WTC11 (cell line): ENCODE results near the gene CLN3. TPM values are rescaled to one million over a fixed set of nuclear protein-coding genes. Genes with fewer than 3 reads are reported as not detected.
A peak's percentile ranks its signal among the peaks of the same experiment; 100 is the strongest.
"Not testable (repeated sequence)": the region's sequence is repeated elsewhere in the genome, so short reads cannot be mapped to it uniquely, and the experiment has no call there.

Source experiments
- ATAC-seq: fragments of 200-7000 bp; cut with Tn5 transposase; 2 replicates; pipeline ENCODE4 v1.10.0; 2021; ENCODE audit warnings: mild to moderate bottlenecking, moderate library complexity
- CTCF ChIA-PET: fragments of 300-600 bp; sonication (Branson Sonifier 250); formaldehyde crosslinking; loops from one replicate; lab custom pipeline; 2021; ENCODE audit warnings: antibody characterized with exemption; lab: Charles Lee
- POLR2A ChIA-PET: fragments of 350-600 bp; sonication (Branson Sonifier 250); formaldehyde crosslinking; loops from one replicate; lab custom pipeline; 2021; ENCODE audit warnings: antibody characterized with exemption; lab: Charles Lee
- DNase-seq: peaks from one replicate; pipeline ENCODE4 v3.0.0; 2021; ENCODE audit warnings: low spot score
- H3K27ac Mint-ChIP-seq: 2 replicates; pipeline ENCODE4 v1.8.0; 2021; ENCODE audit warnings: mixed read lengths
- H3K27me3 Mint-ChIP-seq: 2 replicates; pipeline ENCODE4 v1.8.0; 2021; ENCODE audit warnings: low read depth, mild to moderate bottlenecking, moderate library complexity, mixed read lengths
- H3K36me3 Mint-ChIP-seq: 2 replicates; pipeline ENCODE4 v1.8.0; 2021; ENCODE audit warnings: mixed read lengths
- H3K4me1 Mint-ChIP-seq: 2 replicates; pipeline ENCODE4 v1.8.0; 2022; ENCODE audit warnings: mixed read lengths
- H3K4me3 Mint-ChIP-seq: 2 replicates; pipeline ENCODE4 v1.8.0; 2021; ENCODE audit warnings: mild to moderate bottlenecking, moderate library complexity, mixed read lengths
- H3K9me3 Mint-ChIP-seq: 2 replicates; pipeline ENCODE4 v1.8.0; 2021; ENCODE audit warnings: mixed read lengths
- ATF3 ChIP-seq: sonication (generic); formaldehyde crosslinking; conservative IDR thresholded peaks from 2 replicates; pipeline ENCODE4 v1.8.1; 2022; ENCODE audit warnings: mild to moderate bottlenecking, missing genetic modification reagents
- CREB1 ChIP-seq: sonication (generic); formaldehyde crosslinking; IDR thresholded peaks from 2 replicates; pipeline ENCODE4 v1.8.0; 2023; ENCODE audit warnings: mild to moderate bottlenecking, missing genetic modification reagents
- ELF4 ChIP-seq: sonication (generic); formaldehyde crosslinking; IDR thresholded peaks from 2 replicates; pipeline ENCODE4 v1.8.1; 2022; ENCODE audit warnings: low read depth, mild to moderate bottlenecking, moderate library complexity, missing genetic modification reagents
- ETV6 ChIP-seq: sonication (generic); formaldehyde crosslinking; IDR thresholded peaks from 2 replicates; pipeline ENCODE4 v1.8.1; 2022; ENCODE audit warnings: mild to moderate bottlenecking, missing genetic modification reagents
- GABPB1 ChIP-seq: sonication (generic); formaldehyde crosslinking; IDR thresholded peaks from 2 replicates; pipeline ENCODE4 v1.8.1; 2023; ENCODE audit warnings: mild to moderate bottlenecking, missing genetic modification reagents
- KAT7 ChIP-seq: sonication (generic); formaldehyde crosslinking; IDR thresholded peaks from 2 replicates; pipeline ENCODE4 v1.8.1; 2023; ENCODE audit warnings: missing genetic modification reagents, mild to moderate bottlenecking, borderline replicate concordance
- NFATC4 ChIP-seq: fragments of 250-450 bp; sonication (Bioruptor Pico); IDR thresholded peaks from 2 replicates; pipeline ENCODE4 v1.9.0; 2021; ENCODE audit warnings: mild to moderate bottlenecking
- NR3C1 ChIP-seq: sonication (generic); formaldehyde crosslinking; conservative IDR thresholded peaks from 2 replicates; pipeline ENCODE4 v1.8.1; 2023; ENCODE audit warnings: low read depth, mild to moderate bottlenecking, missing genetic modification reagents
- PRRX2 ChIP-seq: fragments of 250-450 bp; sonication (Bioruptor Pico); IDR thresholded peaks from 2 replicates; pipeline ENCODE4 v1.8.0; 2021; ENCODE audit warnings: mild to moderate bottlenecking
- SOX15 ChIP-seq: fragments of 250-450 bp; sonication (Bioruptor Pico); IDR thresholded peaks from 2 replicates; pipeline ENCODE4 v1.9.0; 2021; ENCODE audit warnings: mild to moderate bottlenecking
- SP1 ChIP-seq: sonication (generic); formaldehyde crosslinking; conservative IDR thresholded peaks from 2 replicates; pipeline ENCODE4 v1.8.1; 2022; ENCODE audit warnings: missing genetic modification reagents
- ZNF232 ChIP-seq: sonication (generic); formaldehyde crosslinking; IDR thresholded peaks from 2 replicates; pipeline ENCODE4 v1.8.0; 2022; ENCODE audit warnings: mild to moderate bottlenecking, missing genetic modification reagents
- ZNF416 ChIP-seq: fragments of 250-450 bp; sonication (Bioruptor Pico); IDR thresholded peaks from 2 replicates; pipeline ENCODE4 v1.9.0; 2021; ENCODE audit warnings: mild to moderate bottlenecking, inconsistent platforms
- total RNA-seq: library from RNA; stranded (reverse); gene quantifications from 3 replicates; pipeline ENCODE4 v1.2.3, GENCODE V29; 2021
- TF ChIP-seq, protein P1 (sequence below): sonication (generic); formaldehyde crosslinking; IDR thresholded peaks from 2 replicates; pipeline ENCODE4 v1.8.0; 2022; ENCODE audit warnings: mild to moderate bottlenecking, missing genetic modification reagents
- TF ChIP-seq, protein P2 (sequence below): sonication (generic); formaldehyde crosslinking; IDR thresholded peaks from 2 replicates; pipeline ENCODE4 v1.8.1; 2023; ENCODE audit warnings: mild to moderate bottlenecking, missing genetic modification reagents, moderate library complexity

CLN3 gene
- total RNA-seq, 1 experiment from 2014 or later, result 23.9 TPM

- DNase-seq, result no peak
- Mint-ChIP-seq H3K4me3 (no peak overlapping the region), H3K9me3 (peaks cover 8% of the 10 kb centered on the region; the same call in 1 of the 2 replicates), H3K36me3 (no peaks in the 10 kb centered on the region), H3K4me1 (peaks cover 9% of the 10 kb centered on the region), H3K27ac (no peak overlapping the region), H3K27me3 (no peaks in the 10 kb centered on the region; the same call in 1 of the 2 replicates)
- ATAC-seq, result no peak
- ChIA-PET POLR2A (no interaction called here), CTCF (no interaction called here)
- TF ChIP-seq ETV6 (CRISPR knock-in tag) (no peak), ZNF416 (CRISPR knock-in tag) (no peak), NFATC4 (CRISPR knock-in tag) (no peak), NR3C1 (CRISPR knock-in tag) (no peak), ATF3 (CRISPR knock-in tag) (no peak), SOX15 (CRISPR knock-in tag) (no peak), ZNF232 (CRISPR knock-in tag) (no peak), ELF4 (CRISPR knock-in tag) (no peak), SP1 (CRISPR knock-in tag) (no peak), PRRX2 (CRISPR knock-in tag) (no peak)
- TF ChIP-seq, protein P1, sequence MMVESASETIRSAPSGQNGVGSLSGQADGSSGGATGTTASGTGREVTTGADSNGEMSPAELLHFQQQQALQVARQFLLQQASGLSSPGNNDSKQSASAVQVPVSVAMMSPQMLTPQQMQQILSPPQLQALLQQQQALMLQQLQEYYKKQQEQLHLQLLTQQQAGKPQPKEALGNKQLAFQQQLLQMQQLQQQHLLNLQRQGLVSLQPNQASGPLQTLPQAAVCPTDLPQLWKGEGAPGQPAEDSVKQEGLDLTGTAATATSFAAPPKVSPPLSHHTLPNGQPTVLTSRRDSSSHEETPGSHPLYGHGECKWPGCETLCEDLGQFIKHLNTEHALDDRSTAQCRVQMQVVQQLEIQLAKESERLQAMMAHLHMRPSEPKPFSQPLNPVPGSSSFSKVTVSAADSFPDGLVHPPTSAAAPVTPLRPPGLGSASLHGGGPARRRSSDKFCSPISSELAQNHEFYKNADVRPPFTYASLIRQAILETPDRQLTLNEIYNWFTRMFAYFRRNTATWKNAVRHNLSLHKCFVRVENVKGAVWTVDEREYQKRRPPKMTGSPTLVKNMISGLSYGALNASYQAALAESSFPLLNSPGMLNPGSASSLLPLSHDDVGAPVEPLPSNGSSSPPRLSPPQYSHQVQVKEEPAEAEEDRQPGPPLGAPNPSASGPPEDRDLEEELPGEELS (CRISPR knock-in tag), result no peak
- TF ChIP-seq, protein P2, sequence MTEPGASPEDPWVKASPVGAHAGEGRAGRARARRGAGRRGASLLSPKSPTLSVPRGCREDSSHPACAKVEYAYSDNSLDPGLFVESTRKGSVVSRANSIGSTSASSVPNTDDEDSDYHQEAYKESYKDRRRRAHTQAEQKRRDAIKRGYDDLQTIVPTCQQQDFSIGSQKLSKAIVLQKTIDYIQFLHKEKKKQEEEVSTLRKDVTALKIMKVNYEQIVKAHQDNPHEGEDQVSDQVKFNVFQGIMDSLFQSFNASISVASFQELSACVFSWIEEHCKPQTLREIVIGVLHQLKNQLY, result no peak
Observed at GRCh38 chr16:28528463-28528867, 36.6 kb upstream of the CLN3 start.

- no peaks in the 10 kb centered on the region for H3K36me3 Mint-ChIP-seq
- CTCF ChIA-PET, result no interaction called here
- no peak for ATAC-seq
- DNase-seq, result no peak
- H3K27me3 Mint-ChIP-seq, result no peaks in the 10 kb centered on the region; the same call in 1 of the 2 replicates
- peaks cover 9% of the 10 kb centered on the region for H3K4me1 Mint-ChIP-seq
- no peak for TF ChIP-seq KAT7
- TF ChIP-seq, all 79 proteins: peak for 0
- Mint-ChIP-seq H3K9me3 (peaks cover 8% of the 10 kb centered on the region; the same call in 1 of the 2 replicates), H3K4me3 (no peak overlapping the region), H3K27ac (no peak overlapping the region)
- POLR2A ChIA-PET, result no interaction called here
Observed at GRCh38 chr16:28527985-28528384, 36.1 kb upstream of the CLN3 start.

GRCh38 chr16:28527100-28527785 is 35.4 kb upstream of the CLN3 start:
- H3K36me3 Mint-ChIP-seq, DNase-seq, H3K4me3 Mint-ChIP-seq, H3K4me1 Mint-ChIP-seq, H3K9me3 Mint-ChIP-seq, H3K27me3 Mint-ChIP-seq, H3K27ac Mint-ChIP-seq, CTCF ChIA-PET, POLR2A ChIA-PET, ATAC-seq: not testable (repeated sequence)

DNA sequence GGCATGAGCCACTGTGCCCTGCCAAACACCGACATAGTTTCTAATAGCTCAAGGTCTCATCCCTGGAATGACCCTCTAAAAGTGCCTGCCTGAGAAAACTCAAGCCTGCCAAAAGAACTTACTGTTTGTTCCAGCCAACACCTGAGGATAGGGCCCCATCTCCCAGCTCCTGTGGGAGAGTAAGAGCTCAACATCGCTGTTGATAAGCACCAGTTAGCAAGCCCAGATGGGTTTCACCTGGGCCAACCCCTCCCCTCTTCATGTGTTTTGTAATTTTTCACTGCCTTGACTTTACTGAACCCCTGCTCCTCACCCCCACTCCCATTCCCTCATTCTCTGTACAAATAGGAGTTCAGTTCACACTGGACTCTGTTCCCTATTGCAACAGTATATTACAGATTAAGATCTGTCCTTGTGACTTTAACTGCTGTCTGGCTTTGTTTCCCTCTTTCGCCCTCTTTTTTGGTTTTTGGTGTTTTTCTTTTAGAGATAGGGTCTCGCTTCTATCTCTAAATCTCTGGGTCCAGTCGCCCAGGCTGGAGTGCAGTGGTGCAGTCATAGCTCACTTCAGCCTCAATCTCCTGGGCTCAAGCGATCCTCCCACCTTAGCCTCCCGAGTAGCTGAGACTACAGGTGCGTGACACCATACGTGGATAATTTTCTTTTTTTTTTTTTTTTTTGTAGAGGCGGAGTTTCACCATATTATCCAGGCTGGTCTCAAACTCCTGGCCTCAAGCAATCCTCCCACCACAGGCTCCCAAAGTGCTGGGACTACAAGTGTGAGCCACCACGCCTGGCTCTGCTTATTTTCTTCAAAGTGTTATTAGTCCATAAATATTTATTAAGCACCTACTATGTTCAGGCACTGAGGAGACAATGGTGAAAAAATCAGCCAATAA is 34.6 kb upstream of the CLN3 start:
- ATAC-seq (no peak), DNase-seq (no peak)
- no peak overlapping the region for H3K27ac Mint-ChIP-seq
- CTCF ChIA-PET, result interaction anchor here (0.6 kb wide), 1 partner anchor 1416 kb away, joined by 4 read pairs; no protein-coding TSS in a partner anchor
- H3K9me3 Mint-ChIP-seq, result peaks cover 8% of the 10 kb centered on the region; the same call in 1 of the 2 replicates
- H3K36me3 Mint-ChIP-seq, result no peaks in the 10 kb centered on the region
- H3K4me1 Mint-ChIP-seq, result no peaks in the 10 kb centered on the region
- POLR2A ChIA-PET, result no interaction called here
- H3K4me3 Mint-ChIP-seq, result no peak overlapping the region
- TF ChIP-seq GABPB1 (CRISPR knock-in tag) (peak; percentile 84), CREB1 (CRISPR knock-in tag) (no peak)
- TF ChIP-seq, all 79 proteins: peak for 1
- H3K27me3 Mint-ChIP-seq, result no peaks in the 10 kb centered on the region; the same call in 1 of the 2 replicates
